CD4-positive, alpha-beta T cell (primary cell): ENCODE data around the gene GTF2IRD1. TPM values are rescaled to one million over a fixed set of nuclear protein-coding genes. Genes with fewer than 3 reads are reported as not detected.

ENCODE experiments used
- ATAC-seq: fragments of 200-7000 bp; cut with Tn5 transposase; one replicate; pipeline ENCODE4 v1.10.0; 2022; ENCODE audit warnings: mild to moderate bottlenecking; ENCODE audit not compliant: poor library complexity
- CTCF ChIA-PET: fragments of 350-600 bp; sonication (Branson Sonifier 250); formaldehyde crosslinking; loops from one replicate; lab custom pipeline; 2021; ENCODE audit warnings: antibody characterized with exemption, inconsistent platforms; lab: Charles Lee
- POLR2A ChIA-PET: fragments of 350-600 bp; sonication (Branson Sonifier 250); formaldehyde crosslinking; loops from one replicate; lab custom pipeline; 2021; ENCODE audit warnings: antibody characterized with exemption, inconsistent platforms; lab: Charles Lee
- DNase-seq, 14 experiments: peaks; one replicate each; pipeline ENCODE4 v3.0.0-alpha.2; 2013 to 2020; ENCODE audit warnings: mixed read lengths in 2 of 14
- H3K27ac ChIP-seq, 2 donors: one replicate each; pipeline versions ENCODE4 v1.5.1 to v1.7.0; 2013; ENCODE audit warnings: low read length in 2 of 2, low read depth in 1 of 2, mild to moderate bottlenecking in 1 of 2
- H3K27me3 ChIP-seq, 2 experiments: 1 replicate in 1 of 2; 2 replicates in 1 of 2; pipeline versions ENCODE4 v1.6.1 to v1.7.0; 2013; ENCODE audit warnings: low read length in 2 of 2, control low read depth in 1 of 2, mild to moderate bottlenecking in 1 of 2, moderate library complexity in 1 of 2; ENCODE audit not compliant: insufficient read depth in 2 of 2, control insufficient read depth in 1 of 2
- H3K36me3 ChIP-seq: one replicate; pipeline ENCODE4 v1.6.1; 2013; ENCODE audit warnings: low read length, control low read depth; ENCODE audit not compliant: insufficient read depth
- H3K4me1 ChIP-seq: one replicate; pipeline ENCODE4 v1.6.1; 2013; ENCODE audit warnings: low read length, control low read depth; ENCODE audit not compliant: insufficient read depth
- H3K4me3 ChIP-seq: one replicate; pipeline ENCODE4 v1.5.1; 2013; ENCODE audit warnings: mild to moderate bottlenecking, low read length, moderate library complexity
- H3K9me3 ChIP-seq, 2 experiments: 1 replicate in 1 of 2; 2 replicates in 1 of 2; pipeline versions ENCODE4 v1.6.1 to v1.7.0; 2013; ENCODE audit warnings: low read length in 2 of 2, mild to moderate bottlenecking in 2 of 2, control low read depth in 1 of 2, moderate library complexity in 1 of 2; ENCODE audit not compliant: control insufficient read depth in 1 of 2, insufficient read depth in 1 of 2
- H3K27ac Mint-ChIP-seq: one replicate; pipeline ENCODE4 v1.8.0; 2020; ENCODE audit warnings: mixed read lengths
- H3K27me3 Mint-ChIP-seq: one replicate; pipeline ENCODE4 v1.8.0; 2021; ENCODE audit warnings: mixed read lengths
- H3K36me3 Mint-ChIP-seq: one replicate; pipeline ENCODE4 v1.8.0; 2021; ENCODE audit warnings: low read depth, mixed read lengths
- H3K4me1 Mint-ChIP-seq: one replicate; pipeline ENCODE4 v1.8.0; 2021; ENCODE audit warnings: low read depth, mixed read lengths
- H3K4me3 Mint-ChIP-seq: one replicate; pipeline ENCODE4 v1.8.0; 2020; ENCODE audit warnings: mild to moderate bottlenecking, mixed read lengths
- H3K9me3 Mint-ChIP-seq: one replicate; pipeline ENCODE4 v1.8.0; 2020; ENCODE audit warnings: mixed read lengths
- CTCF ChIP-seq: fragments of 200-600 bp; IDR thresholded peaks from one replicate; pipeline ENCODE4 v1.8.0; 2022; ENCODE audit warnings: antibody characterized with exemption, mild to moderate bottlenecking
- intact Hi-C, 2 experiments: fragments of 100-400 bp; cut with DNase I in 1 of 2; cut with micrococcal nuclease in 1 of 2; formaldehyde crosslinking; loops; one replicate each; pipeline versions ENCODE4 v1.15.1 to v1.9.0; 2023 to 2025; cut with DNase I, micrococcal nuclease
- total RNA-seq, 174 experiments: library from RNA in 2 of 174; stranded (reverse) in 2 of 174; gene quantifications; one replicate each; pipeline ENCODE4 v1.2.3 and lab custom pipeline; 2021 to 2026

The GTF2IRD1 gene
- total RNA-seq, 2 experiments from 2014 or later: 0.74 to 1.2 TPM

GRCh38 chr7:74462707-74463100 lies 9.0 kb downstream of the GTF2IRD1 start:
- intact Hi-C loops: loop anchor here in 1 of 2 experiments (5.0 kb wide), 1 partner anchor 100 kb away; no protein-coding TSS in a partner anchor
- Histone ChIP-seq H3K9me3 (no peaks in the 10 kb centered on the region), H3K36me3 (no peaks in the 10 kb centered on the region), H3K27me3 (no peaks in the 10 kb centered on the region), H3K4me1 (peaks cover 13% of the 10 kb centered on the region), H3K27ac (no peak overlapping the region), H3K4me3 (no peak overlapping the region)
- ChIA-PET POLR2A (no interaction called here), CTCF (interaction anchor here (0.6 kb wide), 1 partner anchor 1910 kb away, joined by 4 read pairs; no protein-coding TSS in a partner anchor)
- TF ChIP-seq CTCF: no peak
- Mint-ChIP-seq H3K36me3 (no peaks in the 10 kb centered on the region), H3K4me1 (peaks cover 6% of the 10 kb centered on the region), H3K27me3 (no peaks in the 10 kb centered on the region), H3K27ac (no peak overlapping the region), H3K4me3 (no peak overlapping the region), H3K9me3 (no peaks in the 10 kb centered on the region)
- DNase-seq (no peak), ATAC-seq (no peak)

- Mint-ChIP-seq H3K9me3 (no peaks in the 10 kb centered on the region), H3K36me3 (no peaks in the 10 kb centered on the region), H3K27me3 (no peaks in the 10 kb centered on the region), H3K27ac (no peak overlapping the region), H3K4me1 (peaks cover 6% of the 10 kb centered on the region), H3K4me3 (no peak overlapping the region)
- Histone ChIP-seq H3K36me3 (no peaks in the 10 kb centered on the region), H3K27me3 (no peaks in the 10 kb centered on the region), H3K4me1 (peaks cover 13% of the 10 kb centered on the region), H3K9me3 (no peaks in the 10 kb centered on the region), H3K4me3 (no peak overlapping the region), H3K27ac (no peak overlapping the region)
- intact Hi-C loops: loop anchor here in 1 of 2 experiments (5.0 kb wide), 1 partner anchor 97 kb away; no protein-coding TSS in a partner anchor
- POLR2A ChIA-PET: no interaction called here
- TF ChIP-seq CTCF: no peak
- ATAC-seq (peak; percentile 17), DNase-seq (peak in 1 of 14 experiments; percentile 32)
- CTCF ChIA-PET: interaction anchor here (0.6 kb wide), 1 partner anchor 19 kb away, joined by 3 read pairs; no protein-coding TSS in a partner anchor
These were observed 11.5 kb downstream of the GTF2IRD1 start for GRCh38 chr7:74464931-74465886.

GRCh38 chr7:74466196-74466813 lies 12.6 kb downstream of the GTF2IRD1 start:
- Histone ChIP-seq H3K9me3 (no peaks in the 10 kb centered on the region), H3K27ac (no peak overlapping the region), H3K4me1 (peaks cover 13% of the 10 kb centered on the region), H3K4me3 (no peak overlapping the region), H3K36me3 (no peaks in the 10 kb centered on the region), H3K27me3 (no peaks in the 10 kb centered on the region)
- intact Hi-C loops: no loop called here
- CTCF ChIA-PET: no interaction called here
- no peak for TF ChIP-seq CTCF
- ATAC-seq: no peak
- POLR2A ChIA-PET: no interaction called here
- H3K27me3 Mint-ChIP-seq: no peaks in the 10 kb centered on the region
- no peak overlapping the region for H3K27ac Mint-ChIP-seq
- H3K4me1 Mint-ChIP-seq: peaks cover 6% of the 10 kb centered on the region
- no peak overlapping the region for H3K4me3 Mint-ChIP-seq
- no peak for DNase-seq
- H3K36me3 Mint-ChIP-seq: no peaks in the 10 kb centered on the region
- H3K9me3 Mint-ChIP-seq: no peaks in the 10 kb centered on the region
